HEK293 (cell line): ENCODE measurements around the gene RAC2.

Source experiments
- CTCF ChIA-PET: fragments of 350-600 bp; formaldehyde crosslinking; extraction: SDS; loops from one replicate; lab custom pipeline; 2021; ENCODE audit warnings: antibody characterized with exemption; lab: Yijun Ruan, JAX
- POLR2A ChIA-PET: fragments of 300-600 bp; formaldehyde crosslinking; extraction: SDS; loops from one replicate; lab custom pipeline; 2020; ENCODE audit warnings: antibody characterized with exemption, inconsistent platforms; lab: Yijun Ruan, JAX
- H3K27ac ChIP-seq: fragments of 200-500 bp; sonication (Bioruptor generic); 2 replicates; pipeline ENCODE4 v1.5.1; 2014; ENCODE audit warnings: low read depth, low read length, control low read depth, inconsistent platforms; ENCODE audit errors: extremely low read depth
- H3K36me3 ChIP-seq, 2 experiments: fragments of 200-500 bp in 1 of 2; sonication (Bioruptor generic) in 1 of 2; 1 replicate in 1 of 2; 2 replicates in 1 of 2; pipeline ENCODE4 v1.5.1; 2014 to 2017; ENCODE audit warnings: inconsistent platforms in 2 of 2, low read length in 2 of 2; ENCODE audit not compliant: control insufficient read depth in 2 of 2, insufficient read depth in 1 of 2
- H3K4me1 ChIP-seq: fragments of 200-500 bp; sonication (Bioruptor generic); 2 replicates; pipeline ENCODE4 v1.5.1; 2014; ENCODE audit warnings: mild to moderate bottlenecking, low read length, inconsistent platforms; ENCODE audit not compliant: control insufficient read depth, insufficient read depth
- H3K4me3 ChIP-seq: 2 replicates; pipeline ENCODE4 v1.5.1; 2011; ENCODE audit warnings: low read depth, mild to moderate bottlenecking, control low read depth, low read length, moderate library complexity
- H3K9me3 ChIP-seq: fragments of 200-500 bp; sonication (Bioruptor generic); 2 replicates; pipeline ENCODE4 v1.5.1; 2014; ENCODE audit warnings: low read depth, low read length, inconsistent platforms; ENCODE audit not compliant: control insufficient read depth, insufficient read depth
- KLF8 ChIP-seq: fragments of 450-650 bp; formaldehyde crosslinking; IDR thresholded peaks from 2 replicates; pipeline ENCODE4 v1.5.1; 2016; ENCODE audit warnings: missing biosample characterization, missing genetic modification characterization
- ZFP69B ChIP-seq: fragments of 450-650 bp; formaldehyde crosslinking; IDR thresholded peaks from 2 replicates; pipeline ENCODE4 v1.5.1; 2016; ENCODE audit warnings: missing biosample characterization, missing genetic modification characterization
- ZNF133 ChIP-seq: fragments of 450-650 bp; formaldehyde crosslinking; IDR thresholded peaks from 2 replicates; pipeline ENCODE4 v1.5.1; 2016; ENCODE audit warnings: missing biosample characterization, missing genetic modification characterization
- ZNF211 ChIP-seq: fragments of 450-650 bp; formaldehyde crosslinking; IDR thresholded peaks from 2 replicates; pipeline ENCODE4 v1.5.1; 2016; ENCODE audit warnings: low read depth, missing biosample characterization, missing genetic modification characterization
- ZNF548 ChIP-seq: fragments of 450-650 bp; formaldehyde crosslinking; IDR thresholded peaks from 2 replicates; pipeline ENCODE4 v1.5.1; 2016; ENCODE audit warnings: missing biosample characterization, missing genetic modification characterization
- ZNF623 ChIP-seq: fragments of 450-650 bp; formaldehyde crosslinking; IDR thresholded peaks from 2 replicates; pipeline ENCODE4 v1.5.1; 2016; ENCODE audit warnings: missing biosample characterization, missing genetic modification characterization
- ZNF843 ChIP-seq: fragments of 450-650 bp; formaldehyde crosslinking; IDR thresholded peaks from 2 replicates; pipeline ENCODE4 v1.5.1; 2016; ENCODE audit warnings: missing biosample characterization, missing genetic modification characterization
- TF ChIP-seq, protein P1 (sequence below): fragments of 450-650 bp; formaldehyde crosslinking; conservative IDR thresholded peaks from 2 replicates; pipeline ENCODE4 v1.5.1; 2016; ENCODE audit warnings: low read depth, missing biosample characterization, missing genetic modification characterization
- TF ChIP-seq, protein P2 (sequence below): fragments of 450-650 bp; formaldehyde crosslinking; IDR thresholded peaks from 2 replicates; pipeline ENCODE4 v1.5.1; 2016; ENCODE audit warnings: missing biosample characterization, missing genetic modification characterization
- TF ChIP-seq, protein P3 (sequence below): fragments of 450-650 bp; formaldehyde crosslinking; IDR thresholded peaks from 2 replicates; pipeline ENCODE4 v1.5.1; 2016; ENCODE audit warnings: missing biosample characterization, missing genetic modification characterization
- TF ChIP-seq, protein P4 (sequence below): fragments of 450-650 bp; formaldehyde crosslinking; IDR thresholded peaks from 2 replicates; pipeline ENCODE4 v1.5.1; 2016; ENCODE audit warnings: missing biosample characterization, missing genetic modification characterization
- TF ChIP-seq, protein P5 (sequence below): fragments of 450-650 bp; formaldehyde crosslinking; IDR thresholded peaks from 2 replicates; pipeline ENCODE4 v1.5.1; 2016; ENCODE audit warnings: missing biosample characterization, missing genetic modification characterization
- TF ChIP-seq, protein P6 (sequence below): fragments of 450-650 bp; formaldehyde crosslinking; IDR thresholded peaks from 2 replicates; pipeline ENCODE4 v1.5.1; 2016; ENCODE audit warnings: missing biosample characterization, missing genetic modification characterization
- TF ChIP-seq, protein P7 (sequence below): fragments of 450-650 bp; formaldehyde crosslinking; IDR thresholded peaks from 2 replicates; pipeline ENCODE4 v1.5.1; 2016; ENCODE audit warnings: missing biosample characterization, missing genetic modification characterization, borderline replicate concordance

RAC2 gene

DNA sequence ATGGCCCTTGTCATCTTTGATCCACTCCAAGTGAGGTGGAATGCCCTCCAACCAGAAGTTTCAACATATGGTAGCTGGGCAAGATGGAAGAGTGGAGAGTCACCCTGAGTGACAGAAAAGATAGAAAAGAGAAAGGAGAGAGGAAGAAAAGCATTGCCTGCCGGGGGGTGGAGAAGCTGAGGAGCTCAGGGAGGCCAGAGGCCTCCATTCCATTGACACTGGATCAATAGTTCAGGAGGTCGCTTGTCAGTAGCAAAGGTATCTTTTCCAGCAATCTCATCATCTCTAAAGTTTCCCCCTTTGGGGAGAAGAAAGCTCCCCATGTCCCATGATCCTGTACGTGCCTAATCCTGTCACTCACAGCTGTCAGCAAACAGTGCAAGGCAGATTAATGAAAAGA lies 49.3 kb downstream of the RAC2 start:
- Histone ChIP-seq H3K4me3 (no peak overlapping the region), H3K36me3 (no peaks in the 10 kb centered on the region), H3K9me3 (no peaks in the 10 kb centered on the region), H3K4me1 (0 out of 2 replicates have a peak, but pooled peaks cover 6% of the 10 kb centered on the region), H3K27ac (no peak overlapping the region)
- ChIA-PET POLR2A (no interaction called here), CTCF (interaction anchor here (1.7 kb wide), 1 partner anchor 29 kb away, joined by 5 read pairs; no protein-coding TSS in a partner anchor)
- TF ChIP-seq, protein P1, sequence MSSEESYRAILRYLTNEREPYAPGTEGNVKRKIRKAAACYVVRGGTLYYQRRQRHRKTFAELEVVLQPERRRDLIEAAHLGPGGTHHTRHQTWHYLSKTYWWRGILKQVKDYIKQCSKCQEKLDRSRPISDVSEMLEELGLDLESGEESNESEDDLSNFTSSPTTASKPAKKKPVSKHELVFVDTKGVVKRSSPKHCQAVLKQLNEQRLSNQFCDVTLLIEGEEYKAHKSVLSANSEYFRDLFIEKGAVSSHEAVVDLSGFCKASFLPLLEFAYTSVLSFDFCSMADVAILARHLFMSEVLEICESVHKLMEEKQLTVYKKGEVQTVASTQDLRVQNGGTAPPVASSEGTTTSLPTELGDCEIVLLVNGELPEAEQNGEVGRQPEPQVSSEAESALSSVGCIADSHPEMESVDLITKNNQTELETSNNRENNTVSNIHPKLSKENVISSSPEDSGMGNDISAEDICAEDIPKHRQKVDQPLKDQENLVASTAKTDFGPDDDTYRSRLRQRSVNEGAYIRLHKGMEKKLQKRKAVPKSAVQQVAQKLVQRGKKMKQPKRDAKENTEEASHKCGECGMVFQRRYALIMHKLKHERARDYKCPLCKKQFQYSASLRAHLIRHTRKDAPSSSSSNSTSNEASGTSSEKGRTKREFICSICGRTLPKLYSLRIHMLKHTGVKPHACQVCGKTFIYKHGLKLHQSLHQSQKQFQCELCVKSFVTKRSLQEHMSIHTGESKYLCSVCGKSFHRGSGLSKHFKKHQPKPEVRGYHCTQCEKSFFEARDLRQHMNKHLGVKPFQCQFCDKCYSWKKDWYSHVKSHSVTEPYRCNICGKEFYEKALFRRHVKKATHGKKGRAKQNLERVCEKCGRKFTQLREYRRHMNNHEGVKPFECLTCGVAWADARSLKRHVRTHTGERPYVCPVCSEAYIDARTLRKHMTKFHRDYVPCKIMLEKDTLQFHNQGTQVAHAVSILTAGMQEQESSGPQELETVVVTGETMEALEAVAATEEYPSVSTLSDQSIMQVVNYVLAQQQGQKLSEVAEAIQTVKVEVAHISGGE: no peak
- TF ChIP-seq ZNF843 (tag by site-specific recombination): no peak
- no peak for TF ChIP-seq ZNF211
- TF ChIP-seq, protein P2, sequence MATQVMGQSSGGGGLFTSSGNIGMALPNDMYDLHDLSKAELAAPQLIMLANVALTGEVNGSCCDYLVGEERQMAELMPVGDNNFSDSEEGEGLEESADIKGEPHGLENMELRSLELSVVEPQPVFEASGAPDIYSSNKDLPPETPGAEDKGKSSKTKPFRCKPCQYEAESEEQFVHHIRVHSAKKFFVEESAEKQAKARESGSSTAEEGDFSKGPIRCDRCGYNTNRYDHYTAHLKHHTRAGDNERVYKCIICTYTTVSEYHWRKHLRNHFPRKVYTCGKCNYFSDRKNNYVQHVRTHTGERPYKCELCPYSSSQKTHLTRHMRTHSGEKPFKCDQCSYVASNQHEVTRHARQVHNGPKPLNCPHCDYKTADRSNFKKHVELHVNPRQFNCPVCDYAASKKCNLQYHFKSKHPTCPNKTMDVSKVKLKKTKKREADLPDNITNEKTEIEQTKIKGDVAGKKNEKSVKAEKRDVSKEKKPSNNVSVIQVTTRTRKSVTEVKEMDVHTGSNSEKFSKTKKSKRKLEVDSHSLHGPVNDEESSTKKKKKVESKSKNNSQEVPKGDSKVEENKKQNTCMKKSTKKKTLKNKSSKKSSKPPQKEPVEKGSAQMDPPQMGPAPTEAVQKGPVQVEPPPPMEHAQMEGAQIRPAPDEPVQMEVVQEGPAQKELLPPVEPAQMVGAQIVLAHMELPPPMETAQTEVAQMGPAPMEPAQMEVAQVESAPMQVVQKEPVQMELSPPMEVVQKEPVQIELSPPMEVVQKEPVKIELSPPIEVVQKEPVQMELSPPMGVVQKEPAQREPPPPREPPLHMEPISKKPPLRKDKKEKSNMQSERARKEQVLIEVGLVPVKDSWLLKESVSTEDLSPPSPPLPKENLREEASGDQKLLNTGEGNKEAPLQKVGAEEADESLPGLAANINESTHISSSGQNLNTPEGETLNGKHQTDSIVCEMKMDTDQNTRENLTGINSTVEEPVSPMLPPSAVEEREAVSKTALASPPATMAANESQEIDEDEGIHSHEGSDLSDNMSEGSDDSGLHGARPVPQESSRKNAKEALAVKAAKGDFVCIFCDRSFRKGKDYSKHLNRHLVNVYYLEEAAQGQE (tag by site-specific recombination): no peak
- no peak for TF ChIP-seq ZNF623 (tag by site-specific recombination)
- TF ChIP-seq, protein P3, sequence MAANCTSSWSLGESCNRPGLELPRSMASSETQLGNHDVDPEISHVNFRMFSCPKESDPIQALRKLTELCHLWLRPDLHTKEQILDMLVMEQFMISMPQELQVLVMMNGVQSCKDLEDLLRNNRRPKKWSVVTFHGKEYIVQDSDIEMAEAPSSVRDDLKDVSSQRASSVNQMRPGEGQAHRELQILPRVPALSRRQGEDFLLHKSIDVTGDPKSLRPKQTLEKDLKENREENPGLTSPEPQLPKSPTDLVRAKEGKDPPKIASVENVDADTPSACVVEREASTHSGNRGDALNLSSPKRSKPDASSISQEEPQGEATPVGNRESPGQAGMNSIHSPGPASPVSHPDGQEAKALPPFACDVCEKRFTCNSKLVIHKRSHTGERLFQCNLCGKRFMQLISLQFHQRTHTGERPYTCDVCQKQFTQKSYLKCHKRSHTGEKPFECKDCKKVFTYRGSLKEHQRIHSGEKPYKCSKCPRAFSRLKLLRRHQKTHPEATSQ (tag by site-specific recombination): no peak
- TF ChIP-seq ZNF548: no peak

DNA sequence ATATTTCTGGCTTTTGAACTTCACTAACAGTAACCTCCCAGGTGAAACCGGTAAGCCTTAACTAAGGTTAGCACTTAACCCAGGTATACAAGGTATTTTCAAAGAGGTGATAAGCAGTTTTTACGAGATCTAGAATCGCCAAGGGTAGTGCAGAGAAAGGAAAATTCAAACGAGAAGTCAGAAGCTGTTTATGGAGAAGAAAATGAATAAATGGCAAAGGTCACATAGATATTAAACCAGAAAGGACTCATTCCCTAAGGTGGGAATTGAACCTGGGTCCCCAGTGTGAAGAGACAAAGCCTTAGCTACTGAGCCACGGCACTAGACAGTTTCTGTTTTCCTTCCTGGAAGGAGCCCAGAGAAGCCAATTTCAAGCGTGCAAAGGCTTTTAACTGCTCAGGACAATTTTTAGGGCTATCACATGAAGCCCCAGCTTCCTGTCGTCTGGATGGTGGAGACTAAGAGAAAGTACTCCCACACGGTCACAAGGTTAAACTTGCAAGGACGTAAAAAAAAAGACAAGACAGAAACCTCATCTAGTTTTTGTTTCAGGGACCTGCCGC lies 50.4 kb downstream of the RAC2 start:
- H3K27ac ChIP-seq: no peak overlapping the region
- H3K4me3 ChIP-seq: no peak overlapping the region
- POLR2A ChIA-PET: no interaction called here
- CTCF ChIA-PET: interaction anchor here (0.6 to 1.7 kb wide), 4 partner anchors 16 to 247 kb away, joined by 3 to 5 read pairs (median 4); no protein-coding TSS in a partner anchor
- H3K36me3 ChIP-seq: no peaks in the 10 kb centered on the region
- peaks cover 6% of the 10 kb centered on the region; the same call in 1 of the 2 replicates for H3K4me1 ChIP-seq
- no peaks in the 10 kb centered on the region for H3K9me3 ChIP-seq
- TF ChIP-seq KLF8 (tag by site-specific recombination): no peak
- TF ChIP-seq, protein P4, sequence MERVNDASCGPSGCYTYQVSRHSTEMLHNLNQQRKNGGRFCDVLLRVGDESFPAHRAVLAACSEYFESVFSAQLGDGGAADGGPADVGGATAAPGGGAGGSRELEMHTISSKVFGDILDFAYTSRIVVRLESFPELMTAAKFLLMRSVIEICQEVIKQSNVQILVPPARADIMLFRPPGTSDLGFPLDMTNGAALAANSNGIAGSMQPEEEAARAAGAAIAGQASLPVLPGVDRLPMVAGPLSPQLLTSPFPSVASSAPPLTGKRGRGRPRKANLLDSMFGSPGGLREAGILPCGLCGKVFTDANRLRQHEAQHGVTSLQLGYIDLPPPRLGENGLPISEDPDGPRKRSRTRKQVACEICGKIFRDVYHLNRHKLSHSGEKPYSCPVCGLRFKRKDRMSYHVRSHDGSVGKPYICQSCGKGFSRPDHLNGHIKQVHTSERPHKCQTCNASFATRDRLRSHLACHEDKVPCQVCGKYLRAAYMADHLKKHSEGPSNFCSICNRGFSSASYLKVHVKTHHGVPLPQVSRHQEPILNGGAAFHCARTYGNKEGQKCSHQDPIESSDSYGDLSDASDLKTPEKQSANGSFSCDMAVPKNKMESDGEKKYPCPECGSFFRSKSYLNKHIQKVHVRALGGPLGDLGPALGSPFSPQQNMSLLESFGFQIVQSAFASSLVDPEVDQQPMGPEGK (tag by site-specific recombination): no peak
- TF ChIP-seq ZNF133: no peak
- TF ChIP-seq, protein P5, sequence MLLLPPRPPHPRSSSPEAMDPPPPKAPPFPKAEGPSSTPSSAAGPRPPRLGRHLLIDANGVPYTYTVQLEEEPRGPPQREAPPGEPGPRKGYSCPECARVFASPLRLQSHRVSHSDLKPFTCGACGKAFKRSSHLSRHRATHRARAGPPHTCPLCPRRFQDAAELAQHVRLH (tag by site-specific recombination): peak; percentile 62
- TF ChIP-seq, protein P6, sequence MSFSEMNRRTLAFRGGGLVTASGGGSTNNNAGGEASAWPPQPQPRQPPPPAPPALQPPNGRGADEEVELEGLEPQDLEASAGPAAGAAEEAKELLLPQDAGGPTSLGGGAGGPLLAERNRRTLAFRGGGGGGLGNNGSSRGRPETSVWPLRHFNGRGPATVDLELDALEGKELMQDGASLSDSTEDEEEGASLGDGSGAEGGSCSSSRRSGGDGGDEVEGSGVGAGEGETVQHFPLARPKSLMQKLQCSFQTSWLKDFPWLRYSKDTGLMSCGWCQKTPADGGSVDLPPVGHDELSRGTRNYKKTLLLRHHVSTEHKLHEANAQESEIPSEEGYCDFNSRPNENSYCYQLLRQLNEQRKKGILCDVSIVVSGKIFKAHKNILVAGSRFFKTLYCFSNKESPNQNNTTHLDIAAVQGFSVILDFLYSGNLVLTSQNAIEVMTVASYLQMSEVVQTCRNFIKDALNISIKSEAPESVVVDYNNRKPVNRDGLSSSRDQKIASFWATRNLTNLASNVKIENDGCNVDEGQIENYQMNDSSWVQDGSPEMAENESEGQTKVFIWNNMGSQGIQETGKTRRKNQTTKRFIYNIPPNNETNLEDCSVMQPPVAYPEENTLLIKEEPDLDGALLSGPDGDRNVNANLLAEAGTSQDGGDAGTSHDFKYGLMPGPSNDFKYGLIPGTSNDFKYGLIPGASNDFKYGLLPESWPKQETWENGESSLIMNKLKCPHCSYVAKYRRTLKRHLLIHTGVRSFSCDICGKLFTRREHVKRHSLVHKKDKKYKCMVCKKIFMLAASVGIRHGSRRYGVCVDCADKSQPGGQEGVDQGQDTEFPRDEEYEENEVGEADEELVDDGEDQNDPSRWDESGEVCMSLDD (tag by site-specific recombination): no peak
- TF ChIP-seq, protein P7, sequence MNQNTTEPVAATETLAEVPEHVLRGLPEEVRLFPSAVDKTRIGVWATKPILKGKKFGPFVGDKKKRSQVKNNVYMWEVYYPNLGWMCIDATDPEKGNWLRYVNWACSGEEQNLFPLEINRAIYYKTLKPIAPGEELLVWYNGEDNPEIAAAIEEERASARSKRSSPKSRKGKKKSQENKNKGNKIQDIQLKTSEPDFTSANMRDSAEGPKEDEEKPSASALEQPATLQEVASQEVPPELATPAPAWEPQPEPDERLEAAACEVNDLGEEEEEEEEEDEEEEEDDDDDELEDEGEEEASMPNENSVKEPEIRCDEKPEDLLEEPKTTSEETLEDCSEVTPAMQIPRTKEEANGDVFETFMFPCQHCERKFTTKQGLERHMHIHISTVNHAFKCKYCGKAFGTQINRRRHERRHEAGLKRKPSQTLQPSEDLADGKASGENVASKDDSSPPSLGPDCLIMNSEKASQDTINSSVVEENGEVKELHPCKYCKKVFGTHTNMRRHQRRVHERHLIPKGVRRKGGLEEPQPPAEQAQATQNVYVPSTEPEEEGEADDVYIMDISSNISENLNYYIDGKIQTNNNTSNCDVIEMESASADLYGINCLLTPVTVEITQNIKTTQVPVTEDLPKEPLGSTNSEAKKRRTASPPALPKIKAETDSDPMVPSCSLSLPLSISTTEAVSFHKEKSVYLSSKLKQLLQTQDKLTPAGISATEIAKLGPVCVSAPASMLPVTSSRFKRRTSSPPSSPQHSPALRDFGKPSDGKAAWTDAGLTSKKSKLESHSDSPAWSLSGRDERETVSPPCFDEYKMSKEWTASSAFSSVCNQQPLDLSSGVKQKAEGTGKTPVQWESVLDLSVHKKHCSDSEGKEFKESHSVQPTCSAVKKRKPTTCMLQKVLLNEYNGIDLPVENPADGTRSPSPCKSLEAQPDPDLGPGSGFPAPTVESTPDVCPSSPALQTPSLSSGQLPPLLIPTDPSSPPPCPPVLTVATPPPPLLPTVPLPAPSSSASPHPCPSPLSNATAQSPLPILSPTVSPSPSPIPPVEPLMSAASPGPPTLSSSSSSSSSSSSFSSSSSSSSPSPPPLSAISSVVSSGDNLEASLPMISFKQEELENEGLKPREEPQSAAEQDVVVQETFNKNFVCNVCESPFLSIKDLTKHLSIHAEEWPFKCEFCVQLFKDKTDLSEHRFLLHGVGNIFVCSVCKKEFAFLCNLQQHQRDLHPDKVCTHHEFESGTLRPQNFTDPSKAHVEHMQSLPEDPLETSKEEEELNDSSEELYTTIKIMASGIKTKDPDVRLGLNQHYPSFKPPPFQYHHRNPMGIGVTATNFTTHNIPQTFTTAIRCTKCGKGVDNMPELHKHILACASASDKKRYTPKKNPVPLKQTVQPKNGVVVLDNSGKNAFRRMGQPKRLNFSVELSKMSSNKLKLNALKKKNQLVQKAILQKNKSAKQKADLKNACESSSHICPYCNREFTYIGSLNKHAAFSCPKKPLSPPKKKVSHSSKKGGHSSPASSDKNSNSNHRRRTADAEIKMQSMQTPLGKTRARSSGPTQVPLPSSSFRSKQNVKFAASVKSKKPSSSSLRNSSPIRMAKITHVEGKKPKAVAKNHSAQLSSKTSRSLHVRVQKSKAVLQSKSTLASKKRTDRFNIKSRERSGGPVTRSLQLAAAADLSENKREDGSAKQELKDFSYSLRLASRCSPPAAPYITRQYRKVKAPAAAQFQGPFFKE: no peak
- no peak for TF ChIP-seq ZFP69B (tag by site-specific recombination)
